HCT116 (cell line): ENCODE data around the gene MRPS17. TPM values are rescaled to one million over a fixed set of nuclear protein-coding genes. Genes with fewer than 3 reads are reported as not detected.

Source experiments
- ATAC-seq: fragments of 200-7000 bp; cut with Tn5 transposase; 2 replicates; pipeline ENCODE4 v1.9.1; 2020; ENCODE audit warnings: mild to moderate bottlenecking, moderate library complexity
- BruUV-seq: library from RNA; stranded (reverse); fragments of 400-500 nt; replicated peaks from 2 replicates; lab custom pipeline; 2021; lab: Mats Ljungman, UMichigan
- CTCF ChIA-PET: fragments of 300-600 bp; sonication (Branson Sonifier 250); formaldehyde crosslinking; loops from one replicate; lab custom pipeline; 2021; ENCODE audit warnings: antibody characterized with exemption; lab: Charles Lee
- POLR2A ChIA-PET: fragments of 300-600, 350-600 bp; sonication (Branson Sonifier 250); formaldehyde crosslinking; loops from one replicate; lab custom pipeline; 2021; ENCODE audit warnings: antibody characterized with exemption; lab: Charles Lee
- RAD21 ChIA-PET, 2 experiments: fragments of 300-600 bp; sonication (Branson Sonifier 250); formaldehyde crosslinking; loops; one replicate each; lab custom pipeline; 2023; ENCODE audit warnings: low total read pairs in 2 of 2; ENCODE audit not compliant: uncharacterized antibody in 2 of 2, unreplicated experiment in 2 of 2, low non-redundant PET in 1 of 2; lab: Charles Lee
- DNase-seq: peaks from one replicate; pipeline ENCODE4 v3.0.0-alpha.2; 2010; ENCODE audit warnings: low read depth, low spot score
- H2AFZ ChIP-seq: fragments of 200-600 bp; shearing (Covaris generic), sonication (generic); 2 replicates; pipeline ENCODE4 v1.6.1; 2017; ENCODE audit warnings: low read depth, mixed run types, mixed read lengths, antibody characterized with exemption, low read length; ENCODE audit not compliant: poor library complexity, severe bottlenecking
- H3K27ac ChIP-seq: 2 replicates; pipeline ENCODE4 v1.5.1; 2012; ENCODE audit warnings: low read depth, low read length
- H3K27me3 ChIP-seq: fragments of 200-600 bp; sonication (generic); 2 replicates; pipeline ENCODE4 v1.6.1; 2016; ENCODE audit warnings: mixed run types, low read length, mixed read lengths; ENCODE audit not compliant: insufficient read depth
- H3K36me3 ChIP-seq, 2 experiments: fragments of 200-500 bp in 1 of 2; fragments of 200-600 bp in 1 of 2; sonication (Bioruptor generic) in 1 of 2; sonication (generic) in 1 of 2; 2 replicates each; pipeline versions ENCODE4 v1.5.1 to v1.6.1; 2014 to 2016; ENCODE audit warnings: low read length in 2 of 2, inconsistent platforms in 1 of 2, mixed read lengths in 1 of 2, mixed run types in 1 of 2; ENCODE audit not compliant: insufficient read depth in 2 of 2, control insufficient read depth in 1 of 2
- H3K4me1 ChIP-seq, 2 experiments: fragments of 200-600 bp in 1 of 2; sonication (generic) in 1 of 2; 2 replicates each; pipeline versions ENCODE4 v1.5.1 to v1.6.1; 2012 to 2017; ENCODE audit warnings: low read length in 2 of 2, inconsistent platforms in 1 of 2, mild to moderate bottlenecking in 1 of 2, mixed read lengths in 1 of 2, mixed run types in 1 of 2, moderate library complexity in 1 of 2; ENCODE audit not compliant: insufficient read depth in 2 of 2, control insufficient read depth in 1 of 2
- H3K4me2 ChIP-seq: fragments of 200-600 bp; sonication (generic); 2 replicates; pipeline ENCODE4 v1.6.1; 2017; ENCODE audit warnings: mixed run types, low read length, mixed read lengths
- H3K4me3 ChIP-seq, 2 experiments: fragments of 200-600 bp in 1 of 2; sonication (generic) in 1 of 2; replicated peaks in 1 of 2; 2 replicates each; pipeline ENCODE4 v1.5.1; 2011 to 2016; ENCODE audit warnings: low read length in 2 of 2, control low read depth in 1 of 2, low read depth in 1 of 2, mild to moderate bottlenecking in 1 of 2, mixed read lengths in 1 of 2, mixed run types in 1 of 2
- H3K79me2 ChIP-seq: fragments of 200-600 bp; sonication (generic); 2 replicates; pipeline ENCODE4 v1.6.1; 2017; ENCODE audit warnings: mild to moderate bottlenecking, mixed run types, low read length, moderate library complexity, mixed read lengths; ENCODE audit not compliant: insufficient read depth
- H3K9ac ChIP-seq: fragments of 200-600 bp; sonication (generic); 2 replicates; pipeline ENCODE4 v1.6.1; 2016; ENCODE audit warnings: low read length, mixed read lengths
- H3K9me2 ChIP-seq: fragments of 200-600 bp; sonication (generic), shearing (Covaris generic); 2 replicates; pipeline ENCODE4 v1.6.1; 2017; ENCODE audit warnings: mixed run types, mild to moderate bottlenecking, moderate library complexity; ENCODE audit not compliant: insufficient read depth
- H3K9me3 ChIP-seq, 2 experiments: fragments of 200-500 bp in 1 of 2; fragments of 200-600 bp in 1 of 2; sonication (Bioruptor generic) in 1 of 2; sonication (generic) in 1 of 2; 2 replicates each; pipeline ENCODE4 v1.6.1; 2014 to 2017; ENCODE audit warnings: low read length in 2 of 2, mixed read lengths in 2 of 2, inconsistent platforms in 1 of 2, low read depth in 1 of 2, mild to moderate bottlenecking in 1 of 2, mixed run types in 1 of 2, moderate library complexity in 1 of 2; ENCODE audit not compliant: control insufficient read depth in 1 of 2, insufficient read depth in 1 of 2
- H4K20me1 ChIP-seq: fragments of 200-600 bp; sonication (generic), shearing (Covaris generic); 2 replicates; pipeline ENCODE4 v1.6.1; 2017; ENCODE audit warnings: mixed run types, mild to moderate bottlenecking, moderate library complexity; ENCODE audit not compliant: insufficient read depth
- CEBPB ChIP-seq: IDR thresholded peaks from 2 replicates; pipeline ENCODE4 v1.6.1; 2012; ENCODE audit warnings: low read depth
- CTCF ChIP-seq, 3 experiments: fragments of 200-600 bp in 1 of 3; sonication (generic) in 1 of 3; IDR thresholded peaks in 2 of 3; conservative IDR thresholded peaks in 1 of 3; 2 replicates each; pipeline ENCODE4 v1.5.1; 2012 to 2017; ENCODE audit warnings: low read depth in 2 of 3, low read length in 2 of 3, antibody characterized with exemption in 1 of 3, borderline replicate concordance in 1 of 3, control low read depth in 1 of 3, mild to moderate bottlenecking in 1 of 3, mixed read lengths in 1 of 3, mixed run types in 1 of 3, moderate library complexity in 1 of 3; ENCODE audit not compliant: insufficient read depth in 1 of 3
- EGR1 ChIP-seq: IDR thresholded peaks from 2 replicates; pipeline ENCODE4 v1.6.1; 2012; ENCODE audit warnings: low read depth
- EZH2 ChIP-seq: fragments of 200-600 bp; sonication (generic); IDR thresholded peaks from 2 replicates; pipeline ENCODE4 v1.6.1; 2017; ENCODE audit warnings: antibody characterized with exemption, mixed run types
- EZH2phosphoT487 ChIP-seq: fragments of 200-600 bp; IDR thresholded peaks from 2 replicates; pipeline ENCODE4 v1.6.1; 2018; ENCODE audit warnings: antibody characterized with exemption, borderline replicate concordance
- FOSL1 ChIP-seq: IDR thresholded peaks from 2 replicates; pipeline ENCODE4 v1.6.1; 2012; ENCODE audit warnings: low read depth
- JUND ChIP-seq: IDR thresholded peaks from 2 replicates; pipeline ENCODE4 v1.6.1; 2012
- SRF ChIP-seq: IDR thresholded peaks from 2 replicates; pipeline ENCODE4 v1.6.1; 2012; ENCODE audit warnings: low read depth
- TCF7L2 ChIP-seq: IDR thresholded peaks from 2 replicates; pipeline ENCODE4 v1.7.0; 2011; ENCODE audit warnings: borderline replicate concordance, inconsistent platforms; ENCODE audit not compliant: insufficient read depth, insufficient read length; ENCODE audit errors: extremely low read depth
- YY1 ChIP-seq: IDR thresholded peaks from 2 replicates; pipeline ENCODE4 v1.6.1; 2011; ENCODE audit warnings: low read length, low read depth, moderate library complexity, mild to moderate bottlenecking; ENCODE audit not compliant: insufficient replicate concordance; ENCODE audit errors: extremely low read depth
- ZBTB33 ChIP-seq: IDR thresholded peaks from 2 replicates; pipeline ENCODE4 v1.6.1; 2011; ENCODE audit warnings: mild to moderate bottlenecking, low read length, moderate library complexity; ENCODE audit not compliant: insufficient replicate concordance; ENCODE audit errors: extremely low read depth
- ZNF274 ChIP-seq: fragments of 200-500 bp; sonication (Bioruptor generic); IDR thresholded peaks from 2 replicates; pipeline ENCODE4 v1.6.1; 2014; ENCODE audit warnings: mild to moderate bottlenecking, low read depth, low read length, inconsistent platforms
- intact Hi-C: fragments of 100-400 bp; cut with micrococcal nuclease; formaldehyde crosslinking; loops from 2 replicates; pipeline ENCODE4 v1.10.0; 2022
- total RNA-seq: library from RNA; stranded (reverse); gene quantifications from one replicate; pipeline ENCODE4 v1.2.1, GENCODE V29; 2021; ENCODE audit not compliant: unreplicated experiment
- TF ChIP-seq, protein P1 (sequence below): IDR thresholded peaks from 2 replicates; pipeline ENCODE4 v1.6.1; 2012

MRPS17 gene
- total RNA-seq, 1 experiment from 2014 or later = 27.5 TPM

- H3K27me3 ChIP-seq = no peaks in the 10 kb centered on the region
- H3K79me2 ChIP-seq = peaks cover 72% of the 10 kb centered on the region
- BruUV-seq = no TSS peak
- intact Hi-C loops = loop anchor here (10.0 kb wide), 1 partner anchor 225 kb away; no protein-coding TSS in a partner anchor
- H3K9me3 ChIP-seq = no peaks in the 10 kb centered on the region
- CTCF ChIA-PET = interaction anchor here (0.6 kb wide), 1 partner anchor 95 kb away, joined by 3 read pairs; no protein-coding TSS in a partner anchor
- no peak overlapping the region for H3K27ac ChIP-seq
- H4K20me1 ChIP-seq = no peaks in the 10 kb centered on the region
- POLR2A ChIA-PET = no interaction called here
- H2AFZ ChIP-seq = no peak overlapping the region
- H3K9ac ChIP-seq = no peak overlapping the region
- no peak overlapping the region for H3K4me2 ChIP-seq
- H3K4me3 ChIP-seq = no peak overlapping the region
- H3K36me3 ChIP-seq = no peaks in the 10 kb centered on the region
- RAD21 ChIA-PET = no interaction called here
- peaks cover 0 to 10% of the 10 kb centered on the region in 2 experiments; a peak in 2 of 4 replicates for H3K4me1 ChIP-seq
- no peaks in the 10 kb centered on the region for H3K9me2 ChIP-seq
- TF ChIP-seq FOSL1 = no peak
- TF ChIP-seq SRF = no peak
- no peak for TF ChIP-seq ZNF274
- no peak for TF ChIP-seq TCF7L2
- no peak for TF ChIP-seq CTCF (IDR thresholded peaks at IDR 0.05 in 2 of 3, conservative IDR thresholded peaks at IDR 0.05 in 1 of 3; ENCODE audit: borderline replicate concordance in 1 of 3, insufficient read depth in 1 of 3, low read depth in 2 of 3, low read length in 2 of 3)
- TF ChIP-seq EGR1 = no peak
- no peak for TF ChIP-seq EZH2phosphoT487
- TF ChIP-seq JUND = no peak
- TF ChIP-seq, protein P1, sequence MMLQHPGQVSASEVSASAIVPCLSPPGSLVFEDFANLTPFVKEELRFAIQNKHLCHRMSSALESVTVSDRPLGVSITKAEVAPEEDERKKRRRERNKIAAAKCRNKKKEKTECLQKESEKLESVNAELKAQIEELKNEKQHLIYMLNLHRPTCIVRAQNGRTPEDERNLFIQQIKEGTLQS = no peak
- TF ChIP-seq CEBPB = no peak
- TF ChIP-seq EZH2 = no peak
- no peak for TF ChIP-seq YY1
- TF ChIP-seq ZBTB33 = no peak
- no peak for DNase-seq
- no peak for ATAC-seq
Observed at GRCh38 chr7:55969391-55969790, 17.7 kb downstream of the MRPS17 start.
